ENCODE measurements around the gene HLA-DMB. TPM values are rescaled to one million over a fixed set of nuclear protein-coding genes. Genes with fewer than 3 reads are reported as not detected.

HLA-DMB gene
- total RNA-seq, 2 experiments from 2014 or later = 14.4 to 14.7 TPM

Other genes starting within 250 kb of the HLA-DMB start
- not detected for gene HLA-DQA2, start 199.6 kb downstream of the HLA-DMB start, total RNA-seq
- under 1 TPM in 1 of 2 experiments, not detected in 1; 0.32 TPM for gene HLA-DQB2, start 177.5 kb downstream of the HLA-DMB start, total RNA-seq
- gene HLA-DOB, start 124.0 kb downstream of the HLA-DMB start, total RNA-seq = 10 to 100 TPM; 15.6 to 17.0 TPM
- gene TAP2, start 102.3 kb downstream of the HLA-DMB start, total RNA-seq = 100 to 1,000 TPM; 145 to 159 TPM
- gene PSMB8, start 97.0 kb downstream of the HLA-DMB start, total RNA-seq = 100 to 1,000 TPM; 385 to 397 TPM
- gene TAP1, start 87.3 kb downstream of the HLA-DMB start, total RNA-seq = 100 to 1,000 TPM; 319 to 328 TPM
- 100 to 1,000 TPM; 319 to 325 TPM for gene PSMB9, start 86.8 kb downstream of the HLA-DMB start, total RNA-seq
- 10 to 100 TPM; 28.6 to 30.5 TPM for gene HLA-DMA, start 12.1 kb upstream of the HLA-DMB start, total RNA-seq
- 100 to 1,000 TPM; 299 to 313 TPM for gene BRD2, start 27.6 kb upstream of the HLA-DMB start, total RNA-seq
- gene HLA-DOA, start 68.6 kb upstream of the HLA-DMB start, total RNA-seq = 1 to 10 TPM; 3.3 to 4.2 TPM
- 10 to 100 TPM; 39.1 to 40.0 TPM for gene HLA-DPA1, start 132.6 kb upstream of the HLA-DMB start, total RNA-seq
- gene HLA-DPB1, start 135.0 kb upstream of the HLA-DMB start, total RNA-seq = 10 to 100 TPM; 21.0 to 22.8 TPM

Measured in activated CD8-positive, alpha-beta T cell treated with anti-CD3 and anti-CD28 coated beads, Interleukin-2, amount 10 ng/mL, durations not matched to agents 7 days and 5 days (primary cell).